DOHH2 (cell line): Measurements from ENCODE around the gene CALHM3.

Experiments
- H3F3A ChIP-seq: fragments of 200-600 bp; sonication (generic), shearing (Covaris generic); 2 replicates; pipeline ENCODE4 v1.6.0; 2016; ENCODE audit warnings: antibody characterized with exemption, mild to moderate bottlenecking; ENCODE audit not compliant: control insufficient read depth, insufficient read depth
- H3K27ac ChIP-seq: fragments of 200-600 bp; sonication (generic); 2 replicates; pipeline ENCODE4 v1.5.1; 2014; ENCODE audit warnings: low read depth, mild to moderate bottlenecking, low read length, moderate library complexity
- H3K27me3 ChIP-seq: fragments of 200-600 bp; sonication (generic); 2 replicates; pipeline ENCODE4 v1.6.1; 2014; ENCODE audit warnings: mild to moderate bottlenecking, low read length, mixed read lengths; ENCODE audit not compliant: control insufficient read depth
- H3K36me3 ChIP-seq: fragments of 200-600 bp; sonication (generic); 2 replicates; pipeline ENCODE4 v1.6.1; 2014; ENCODE audit warnings: mild to moderate bottlenecking, low read length, moderate library complexity, mixed read lengths; ENCODE audit not compliant: control insufficient read depth
- H3K4me1 ChIP-seq: fragments of 200-600 bp; sonication (generic); 2 replicates; pipeline ENCODE4 v1.6.1; 2014; ENCODE audit warnings: mild to moderate bottlenecking, low read length, mixed read lengths; ENCODE audit not compliant: control insufficient read depth
- H3K4me2 ChIP-seq: fragments of 200-600 bp; sonication (generic); 2 replicates; pipeline ENCODE4 v1.6.0; 2014; ENCODE audit warnings: mild to moderate bottlenecking, low read length, moderate library complexity
- H3K4me3 ChIP-seq: fragments of 200-600 bp; sonication (generic); 2 replicates; pipeline ENCODE4 v1.5.1; 2014; ENCODE audit warnings: mild to moderate bottlenecking, low read length, mixed read lengths
- H3K79me2 ChIP-seq: fragments of 200-600 bp; sonication (generic); 2 replicates; pipeline ENCODE4 v1.6.1; 2014; ENCODE audit warnings: mild to moderate bottlenecking, low read length, mixed read lengths; ENCODE audit not compliant: control insufficient read depth
- H3K9me2 ChIP-seq: fragments of 200-600 bp; sonication (generic); replicated peaks from 2 replicates; pipeline ENCODE4 v1.6.1; 2014; ENCODE audit warnings: mild to moderate bottlenecking, low read length, mixed read lengths; ENCODE audit not compliant: control insufficient read depth
- H3K9me3 ChIP-seq: fragments of 200-600 bp; sonication (generic); 2 replicates; pipeline ENCODE4 v1.6.1; 2014; ENCODE audit warnings: antibody characterized with exemption, low read length, mixed read lengths; ENCODE audit not compliant: control insufficient read depth, insufficient read depth
- H4K20me1 ChIP-seq: fragments of 200-600 bp; sonication (generic); 2 replicates; pipeline ENCODE4 v1.6.0; 2014; ENCODE audit warnings: low read depth, mild to moderate bottlenecking, antibody characterized with exemption, low read length, moderate library complexity; ENCODE audit not compliant: control insufficient read depth, insufficient read depth
- CTCF ChIP-seq: fragments of 200-600 bp; sonication (generic); IDR thresholded peaks from one replicate; pipeline ENCODE4 v1.5.1; 2014; ENCODE audit warnings: antibody characterized with exemption, mild to moderate bottlenecking, low read depth, low read length; ENCODE audit not compliant: poor library complexity, severe bottlenecking
- EZH2phosphoT487 ChIP-seq: fragments of 200-600 bp; sonication (generic); IDR thresholded peaks from 2 replicates; pipeline ENCODE4 v1.6.1; 2017; ENCODE audit warnings: borderline replicate concordance, mild to moderate bottlenecking, antibody characterized with exemption, low read length, moderate library complexity, mixed read lengths

Gene CALHM3

GRCh38 chr10:103502849-103503660 is 24.0 kb upstream of the CALHM3 start:
- Histone ChIP-seq H4K20me1 (no peaks in the 10 kb centered on the region), H3K36me3 (no peaks in the 10 kb centered on the region), H3F3A (no peaks in the 10 kb centered on the region), H3K4me1 (peaks cover 4% of the 10 kb centered on the region; the same call in 1 of the 2 replicates), H3K27me3 (peaks cover 44% of the 10 kb centered on the region), H3K79me2 (no peaks in the 10 kb centered on the region), H3K27ac (no peak overlapping the region), H3K4me2 (no peak overlapping the region), H3K9me2 (no peaks in the 10 kb centered on the region), H3K9me3 (no peaks in the 10 kb centered on the region), H3K4me3 (no peak overlapping the region)
- TF ChIP-seq EZH2phosphoT487 = no peak
- TF ChIP-seq CTCF = no peak

- Histone ChIP-seq H3K4me1 (no peaks in the 10 kb centered on the region), H3K79me2 (no peaks in the 10 kb centered on the region), H3K9me2 (no peaks in the 10 kb centered on the region), H3K27ac (no peak overlapping the region), H3F3A (no peaks in the 10 kb centered on the region), H3K27me3 (peaks cover 51% of the 10 kb centered on the region), H4K20me1 (no peaks in the 10 kb centered on the region), H3K9me3 (no peaks in the 10 kb centered on the region), H3K4me2 (no peak overlapping the region), H3K36me3 (no peaks in the 10 kb centered on the region), H3K4me3 (no peak overlapping the region)
- TF ChIP-seq CTCF = no peak
- TF ChIP-seq EZH2phosphoT487 = no peak
Measured at GRCh38 chr10:103501186-103501585, 22.1 kb upstream of the CALHM3 start.

GRCh38 chr10:103500481-103500880 is 21.4 kb upstream of the CALHM3 start:
- Histone ChIP-seq H3K4me2 (no peak overlapping the region), H3F3A (no peaks in the 10 kb centered on the region), H3K9me3 (no peaks in the 10 kb centered on the region), H3K79me2 (no peaks in the 10 kb centered on the region), H3K9me2 (no peaks in the 10 kb centered on the region), H3K4me3 (no peak overlapping the region), H4K20me1 (no peaks in the 10 kb centered on the region), H3K36me3 (no peaks in the 10 kb centered on the region), H3K4me1 (no peaks in the 10 kb centered on the region), H3K27me3 (peaks cover 50% of the 10 kb centered on the region), H3K27ac (no peak overlapping the region)
- TF ChIP-seq EZH2phosphoT487 (no peak), CTCF (no peak)
